ENCODE data around the gene SIAE.

DNA sequence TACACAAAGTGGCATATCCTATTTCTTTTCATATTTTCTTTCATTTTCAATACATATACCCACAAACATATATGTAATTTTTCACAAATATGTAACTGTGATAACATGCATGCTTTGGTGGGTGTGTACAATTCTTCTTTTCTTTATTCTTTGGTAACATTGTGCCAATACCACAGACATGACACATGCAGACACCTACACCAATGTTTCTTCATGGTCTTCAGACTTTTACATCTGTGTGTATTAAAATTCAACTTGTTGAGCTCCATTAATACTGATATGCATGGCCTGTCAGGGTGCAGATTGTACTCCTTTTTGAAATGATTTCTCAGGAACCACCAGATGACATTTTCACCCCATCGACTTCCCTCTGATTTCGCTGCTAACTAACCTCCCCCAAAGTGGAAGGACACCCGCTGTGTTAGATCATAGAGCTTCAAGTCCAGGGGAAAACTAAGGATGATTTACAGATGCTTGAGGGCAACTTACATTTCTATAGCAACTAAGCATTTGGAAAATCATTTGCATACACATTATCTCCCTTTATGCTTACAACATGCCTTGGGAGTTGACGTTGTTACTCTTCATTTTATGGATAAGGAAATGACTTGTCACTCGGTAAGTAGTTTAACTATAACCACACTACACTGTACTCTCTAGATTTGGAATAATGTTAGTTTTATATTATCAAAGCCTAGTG lies 72.8 kb downstream of the SIAE start:
- TF ChIP-seq, protein P1, sequence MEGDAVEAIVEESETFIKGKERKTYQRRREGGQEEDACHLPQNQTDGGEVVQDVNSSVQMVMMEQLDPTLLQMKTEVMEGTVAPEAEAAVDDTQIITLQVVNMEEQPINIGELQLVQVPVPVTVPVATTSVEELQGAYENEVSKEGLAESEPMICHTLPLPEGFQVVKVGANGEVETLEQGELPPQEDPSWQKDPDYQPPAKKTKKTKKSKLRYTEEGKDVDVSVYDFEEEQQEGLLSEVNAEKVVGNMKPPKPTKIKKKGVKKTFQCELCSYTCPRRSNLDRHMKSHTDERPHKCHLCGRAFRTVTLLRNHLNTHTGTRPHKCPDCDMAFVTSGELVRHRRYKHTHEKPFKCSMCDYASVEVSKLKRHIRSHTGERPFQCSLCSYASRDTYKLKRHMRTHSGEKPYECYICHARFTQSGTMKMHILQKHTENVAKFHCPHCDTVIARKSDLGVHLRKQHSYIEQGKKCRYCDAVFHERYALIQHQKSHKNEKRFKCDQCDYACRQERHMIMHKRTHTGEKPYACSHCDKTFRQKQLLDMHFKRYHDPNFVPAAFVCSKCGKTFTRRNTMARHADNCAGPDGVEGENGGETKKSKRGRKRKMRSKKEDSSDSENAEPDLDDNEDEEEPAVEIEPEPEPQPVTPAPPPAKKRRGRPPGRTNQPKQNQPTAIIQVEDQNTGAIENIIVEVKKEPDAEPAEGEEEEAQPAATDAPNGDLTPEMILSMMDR (IDR thresholded peaks at IDR 0.05): no peak
- no peak for TF ChIP-seq POLR2AphosphoS5 (IDR thresholded peaks at IDR 0.05)
- TF ChIP-seq POLR2A (IDR thresholded peaks at IDR 0.05): no peak
- TF ChIP-seq EP300 (IDR thresholded peaks at IDR 0.05): no peak

All from gastroesophageal sphincter (tissue), 3 donors.